Measurements from ENCODE around the gene CD68.

Gene CD68, protein sequence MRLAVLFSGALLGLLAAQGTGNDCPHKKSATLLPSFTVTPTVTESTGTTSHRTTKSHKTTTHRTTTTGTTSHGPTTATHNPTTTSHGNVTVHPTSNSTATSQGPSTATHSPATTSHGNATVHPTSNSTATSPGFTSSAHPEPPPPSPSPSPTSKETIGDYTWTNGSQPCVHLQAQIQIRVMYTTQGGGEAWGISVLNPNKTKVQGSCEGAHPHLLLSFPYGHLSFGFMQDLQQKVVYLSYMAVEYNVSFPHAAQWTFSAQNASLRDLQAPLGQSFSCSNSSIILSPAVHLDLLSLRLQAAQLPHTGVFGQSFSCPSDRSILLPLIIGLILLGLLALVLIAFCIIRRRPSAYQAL

DNA sequence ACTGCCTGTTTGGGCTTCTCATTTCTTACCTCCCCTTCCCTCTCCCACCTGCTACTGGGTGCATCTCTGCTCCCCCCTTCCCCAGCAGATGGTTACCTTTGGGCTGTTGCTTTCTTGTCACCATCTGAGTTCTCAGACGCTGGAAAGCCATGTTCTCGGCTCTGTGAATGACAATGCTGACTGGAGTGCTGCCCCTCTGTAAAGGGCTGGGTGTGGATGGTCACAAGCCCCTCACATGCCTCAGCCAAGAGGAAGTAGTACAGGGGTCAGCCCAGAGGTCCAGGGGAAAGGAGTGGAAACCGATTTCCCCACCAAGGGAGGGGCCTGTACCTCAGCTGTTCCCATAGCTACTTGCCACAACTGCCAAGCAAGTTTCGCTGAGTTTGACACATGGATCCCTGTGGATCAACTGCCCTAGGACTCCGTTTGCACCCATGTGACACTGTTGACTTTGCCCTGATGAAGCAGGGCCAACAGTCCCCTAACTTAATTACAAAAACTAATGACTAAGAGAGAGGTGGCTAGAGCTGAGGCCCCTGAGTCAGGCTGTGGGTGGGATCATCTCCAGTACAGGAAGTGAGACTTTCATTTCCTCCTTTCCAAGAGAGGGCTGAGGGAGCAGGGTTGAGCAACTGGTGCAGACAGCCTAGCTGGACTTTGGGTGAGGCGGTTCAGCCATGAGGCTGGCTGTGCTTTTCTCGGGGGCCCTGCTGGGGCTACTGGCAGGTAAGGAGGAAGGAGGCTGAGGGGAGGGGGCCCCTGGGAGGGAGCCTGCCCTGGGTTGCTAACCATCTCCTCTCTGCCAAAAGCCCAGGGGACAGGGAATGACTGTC, at the start of gene CD68:
TSS of gene CD68 (plus strand) at position 638 of the 833 bp plus-strand sequence. CDS start at position 678, 40 bp downstream.
- Histone ChIP-seq H3K9me3 (ENCODE audit: control insufficient read depth, low read length) (no peaks in the 10 kb centered on the region), H3K36me3 (ENCODE audit: control insufficient read depth, insufficient read depth, low read length, severe bottlenecking) (peaks cover 49% of the 10 kb centered on the region), H3K27me3 (replicated peaks; ENCODE audit: control insufficient read depth, insufficient read depth, low read length) (no peaks in the 10 kb centered on the region), H3K4me3 (ENCODE audit: low read length) (peak within 1 kb of the TSS; percentile 70), H3K4me1 (ENCODE audit: control insufficient read depth, insufficient read depth, low read length) (peaks cover 77% of the 10 kb centered on the region), H3K9ac (ENCODE audit: low read length) (peak within 1 kb of the TSS; percentile 86)
- peak; percentile 89 for DNase-seq (ENCODE audit: low read depth)

DNA sequence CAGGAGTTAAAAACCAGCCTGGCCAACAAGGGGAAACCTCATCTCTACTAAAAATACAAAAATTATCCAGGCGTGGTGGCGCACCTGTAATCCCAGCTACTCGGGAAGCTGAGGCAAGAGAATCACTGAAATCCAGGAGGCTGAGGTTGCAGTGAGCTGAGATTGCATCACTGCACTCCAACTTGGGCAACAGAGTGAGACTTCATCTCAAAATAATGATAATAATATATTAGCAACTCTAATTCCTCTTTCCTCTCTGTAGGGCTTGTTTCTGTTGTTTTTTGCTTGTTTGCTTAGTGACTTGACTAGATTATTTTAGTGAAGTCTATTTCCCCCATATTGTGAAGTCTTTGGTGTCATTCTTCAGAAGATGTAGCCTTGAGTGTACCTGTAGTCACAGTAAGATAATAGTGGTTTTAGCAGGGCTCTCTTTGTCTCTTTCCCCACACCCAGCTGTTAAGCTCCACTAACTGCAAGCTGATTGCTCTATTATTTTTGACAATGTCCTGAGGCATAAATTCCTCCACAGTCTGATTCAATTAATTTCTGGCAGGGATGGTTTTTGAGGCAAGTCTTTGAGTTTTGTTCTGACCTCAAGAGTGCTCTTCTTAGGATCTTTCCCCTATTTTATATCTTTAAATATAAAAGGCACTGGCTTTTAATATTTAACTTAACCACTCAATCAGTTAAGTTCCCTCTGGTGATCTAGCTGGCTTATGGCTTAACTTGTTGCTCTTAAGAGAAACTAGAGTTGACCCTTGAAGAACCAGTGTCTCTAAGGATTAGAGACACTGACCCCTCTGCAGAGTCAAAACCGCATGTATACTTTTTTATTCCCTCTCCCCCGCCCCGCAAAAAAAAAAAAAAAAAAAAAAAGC, 49.2 kb upstream of the CD68 start:
- Histone ChIP-seq H3K36me3 (ENCODE audit: control insufficient read depth, insufficient read depth, low read length, severe bottlenecking) (no peaks in the 10 kb centered on the region), H3K9ac (ENCODE audit: low read length) (no peak overlapping the region), H3K9me3 (ENCODE audit: control insufficient read depth, low read length) (peaks cover 25% of the 10 kb centered on the region), H3K27me3 (replicated peaks; ENCODE audit: control insufficient read depth, insufficient read depth, low read length) (no peaks in the 10 kb centered on the region), H3K4me1 (ENCODE audit: control insufficient read depth, insufficient read depth, low read length) (no peaks in the 10 kb centered on the region), H3K4me3 (ENCODE audit: low read length) (no peak overlapping the region)
- no peak for DNase-seq (ENCODE audit: low read depth)

DNA sequence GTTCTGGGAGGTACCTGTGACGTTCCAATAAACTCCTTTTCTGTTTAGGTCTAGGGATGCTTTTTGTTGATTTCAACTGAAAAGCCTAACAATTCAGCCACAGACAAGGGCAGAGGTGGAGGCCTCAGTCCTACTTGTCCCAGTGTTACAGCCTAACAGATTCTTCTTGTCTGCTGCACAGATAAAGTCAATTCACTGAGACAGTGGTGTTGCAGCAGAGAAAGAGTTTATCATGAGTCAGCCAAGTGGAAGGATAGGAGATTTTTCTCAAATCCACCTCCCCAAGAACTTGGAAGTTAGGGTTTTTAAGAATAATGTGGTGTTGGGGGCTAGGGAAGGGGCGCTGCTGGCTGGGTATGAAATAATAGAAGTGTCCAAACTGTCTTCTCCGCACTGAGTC, 41.4 kb upstream of the CD68 start:
- H3K4me1 ChIP-seq (ENCODE audit: control insufficient read depth, insufficient read depth, low read length): no peaks in the 10 kb centered on the region
- peaks cover 7% of the 10 kb centered on the region for H3K27me3 ChIP-seq (replicated peaks; ENCODE audit: control insufficient read depth, insufficient read depth, low read length)
- peaks cover 15% of the 10 kb centered on the region for H3K9me3 ChIP-seq (ENCODE audit: control insufficient read depth, low read length)
- H3K4me3 ChIP-seq (ENCODE audit: low read length): no peak overlapping the region
- H3K36me3 ChIP-seq (ENCODE audit: control insufficient read depth, insufficient read depth, low read length, severe bottlenecking): no peaks in the 10 kb centered on the region
- DNase-seq (ENCODE audit: low read depth): no peak
- no peak overlapping the region for H3K9ac ChIP-seq (ENCODE audit: low read length)

DNA sequence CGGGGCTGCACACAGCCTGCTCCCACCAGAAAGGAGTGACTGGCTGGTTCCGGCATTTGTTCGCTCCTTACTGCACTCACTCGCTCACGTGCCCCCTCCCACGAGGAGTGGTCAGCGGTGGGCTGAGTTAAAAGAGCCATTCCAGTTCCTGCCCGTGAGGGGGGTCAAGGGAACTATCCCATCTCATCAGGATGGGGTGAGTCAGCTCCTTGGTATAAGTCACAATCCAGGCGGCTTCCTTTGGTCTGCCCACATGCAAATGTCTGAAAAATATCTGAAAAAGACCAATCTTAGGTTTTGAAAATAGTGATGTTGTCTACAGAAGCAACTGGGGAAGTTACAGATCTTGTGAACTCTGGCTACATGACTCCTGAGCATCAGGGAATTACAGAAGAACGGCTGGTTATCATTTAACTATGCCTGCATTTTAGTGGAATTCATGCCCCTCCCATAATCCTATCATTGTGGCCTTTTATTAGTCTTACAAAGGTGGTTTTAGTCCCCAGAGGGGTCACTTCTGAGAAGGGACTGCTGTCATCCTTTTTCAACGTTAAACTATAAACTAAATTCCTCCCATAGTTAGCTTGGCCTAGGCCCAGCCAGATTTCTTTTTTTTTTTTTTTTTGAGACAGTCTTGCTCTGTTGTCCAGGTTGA, 40.4 kb upstream of the CD68 start:
- peaks cover 15% of the 10 kb centered on the region for H3K9me3 ChIP-seq (ENCODE audit: control insufficient read depth, low read length)
- no peak for DNase-seq (ENCODE audit: low read depth)
- no peak overlapping the region for H3K4me3 ChIP-seq (ENCODE audit: low read length)
- no peaks in the 10 kb centered on the region for H3K4me1 ChIP-seq (ENCODE audit: control insufficient read depth, insufficient read depth, low read length)
- H3K36me3 ChIP-seq (ENCODE audit: control insufficient read depth, insufficient read depth, low read length, severe bottlenecking): no peaks in the 10 kb centered on the region
- H3K27me3 ChIP-seq (replicated peaks; ENCODE audit: control insufficient read depth, insufficient read depth, low read length): peaks cover 15% of the 10 kb centered on the region
- no peak overlapping the region for H3K9ac ChIP-seq (ENCODE audit: low read length)

DNA sequence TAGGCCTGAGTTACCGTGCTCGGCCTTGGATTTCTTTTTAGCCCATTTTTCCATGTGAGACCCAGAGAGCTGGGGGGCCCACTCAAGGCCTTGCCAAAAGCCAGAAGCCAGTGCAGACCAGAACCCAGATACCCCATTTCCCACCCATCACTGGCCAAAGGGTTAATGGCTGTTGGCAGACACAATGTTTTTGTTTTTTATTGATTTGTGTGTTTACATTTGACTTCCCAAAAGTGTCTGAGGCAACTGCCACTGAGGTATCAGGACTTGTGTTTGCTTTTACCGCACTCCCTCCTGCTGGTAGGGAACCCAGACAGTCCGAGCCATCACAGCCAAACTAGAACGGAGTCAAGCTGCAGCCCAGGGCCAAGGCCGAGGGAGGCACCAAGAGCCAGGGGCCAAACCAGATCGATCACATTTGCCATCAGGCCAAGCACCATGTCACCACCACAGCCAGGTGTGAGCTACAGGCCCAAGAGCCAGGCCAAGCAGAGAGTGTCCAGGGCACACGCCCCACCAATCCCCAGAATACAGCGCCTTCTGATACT, 38.3 kb upstream of the CD68 start:
- H3K27me3 ChIP-seq (replicated peaks; ENCODE audit: control insufficient read depth, insufficient read depth, low read length): peaks cover 15% of the 10 kb centered on the region
- peaks cover 15% of the 10 kb centered on the region for H3K9me3 ChIP-seq (ENCODE audit: control insufficient read depth, low read length)
- no peaks in the 10 kb centered on the region for H3K36me3 ChIP-seq (ENCODE audit: control insufficient read depth, insufficient read depth, low read length, severe bottlenecking)
- H3K9ac ChIP-seq (ENCODE audit: low read length): no peak overlapping the region
- no peak overlapping the region for H3K4me3 ChIP-seq (ENCODE audit: low read length)
- H3K4me1 ChIP-seq (ENCODE audit: control insufficient read depth, insufficient read depth, low read length): peaks cover 3% of the 10 kb centered on the region
- DNase-seq (ENCODE audit: low read depth): no peak

DNA sequence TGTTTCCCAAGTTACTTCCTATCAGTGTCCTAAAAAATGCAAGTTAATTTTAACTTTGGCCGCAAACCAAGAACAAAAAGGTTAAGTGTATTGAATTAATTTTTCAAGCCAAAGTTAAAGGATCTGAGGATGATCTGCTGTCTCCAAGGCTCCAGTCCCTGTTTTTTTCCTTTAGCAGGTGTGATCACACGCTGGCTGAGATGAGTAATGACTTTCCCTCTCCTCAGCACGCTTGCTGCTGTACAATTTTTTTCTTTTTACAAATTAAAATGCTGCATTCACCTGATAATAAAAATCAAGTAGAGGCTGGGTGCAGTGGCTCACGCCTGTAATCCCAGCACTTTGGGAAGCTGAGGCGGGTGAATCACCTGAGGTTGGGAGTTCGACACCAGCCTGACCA, 34.5 kb upstream of the CD68 start:
- no peak for DNase-seq (ENCODE audit: low read depth)
- Histone ChIP-seq H3K4me3 (ENCODE audit: low read length) (no peak overlapping the region), H3K9me3 (ENCODE audit: control insufficient read depth, low read length) (no peaks in the 10 kb centered on the region), H3K36me3 (ENCODE audit: control insufficient read depth, insufficient read depth, low read length, severe bottlenecking) (no peaks in the 10 kb centered on the region), H3K9ac (ENCODE audit: low read length) (no peak overlapping the region), H3K27me3 (replicated peaks; ENCODE audit: control insufficient read depth, insufficient read depth, low read length) (peaks cover 15% of the 10 kb centered on the region), H3K4me1 (ENCODE audit: control insufficient read depth, insufficient read depth, low read length) (peaks cover 12% of the 10 kb centered on the region)

DNA sequence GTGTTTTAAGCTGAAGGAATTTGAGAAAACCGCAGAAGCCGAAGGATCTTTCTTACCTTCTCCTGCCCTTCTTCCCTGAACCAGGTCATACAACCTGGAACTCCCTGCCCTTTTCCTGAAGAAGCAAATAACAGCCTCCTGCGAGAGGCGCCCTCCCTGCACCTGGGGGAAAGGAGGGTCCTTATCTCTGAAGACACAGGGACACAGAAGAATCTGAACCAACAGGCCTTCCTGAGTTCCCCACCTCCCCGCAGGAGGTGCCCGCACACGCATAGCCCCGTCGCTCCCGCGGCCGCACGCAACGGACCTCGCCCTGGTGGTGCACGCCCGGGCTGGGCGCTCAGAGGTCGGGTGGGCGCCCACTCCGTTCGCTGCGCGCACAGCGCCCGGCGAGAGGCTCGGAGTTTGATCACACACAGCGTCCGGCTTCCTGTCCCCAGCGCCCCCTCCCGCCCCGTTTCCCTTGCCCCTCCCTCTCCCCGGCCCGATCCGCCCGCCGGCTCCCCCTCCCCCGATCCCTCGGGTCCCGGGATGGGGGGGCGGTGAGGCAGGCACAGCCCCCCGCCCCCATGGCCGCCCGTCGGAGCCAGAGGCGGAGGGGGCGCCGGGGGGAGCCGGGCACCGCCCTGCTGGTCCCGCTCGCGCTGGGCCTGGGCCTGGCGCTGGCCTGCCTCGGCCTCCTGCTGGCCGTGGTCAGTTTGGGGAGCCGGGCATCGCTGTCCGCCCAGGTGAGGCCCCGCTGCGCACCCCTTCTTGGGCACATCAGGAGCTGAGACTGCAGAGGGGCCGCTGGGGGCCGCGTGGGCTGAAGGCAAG, 30.6 kb upstream of the CD68 start, which contains the start of gene TNFSF12:
TSS of gene TNFSF12 (plus strand) at position 474 of the 816 bp plus-strand sequence. CDS start at position 570, 96 bp downstream.
- H3K9me3 ChIP-seq (ENCODE audit: control insufficient read depth, low read length): no peaks in the 10 kb centered on the region
- H3K4me1 ChIP-seq (ENCODE audit: control insufficient read depth, insufficient read depth, low read length): peaks cover 15% of the 10 kb centered on the region
- peaks cover 1% of the 10 kb centered on the region for H3K27me3 ChIP-seq (replicated peaks; ENCODE audit: control insufficient read depth, insufficient read depth, low read length)
- peak within 1 kb of the TSS; percentile 84 for H3K9ac ChIP-seq (ENCODE audit: low read length)
- peak within 1 kb of the TSS; percentile 80 for H3K4me3 ChIP-seq (ENCODE audit: low read length)
- peak; percentile 72 for DNase-seq (ENCODE audit: low read depth)
- H3K36me3 ChIP-seq (ENCODE audit: control insufficient read depth, insufficient read depth, low read length, severe bottlenecking): no peaks in the 10 kb centered on the region

DNA sequence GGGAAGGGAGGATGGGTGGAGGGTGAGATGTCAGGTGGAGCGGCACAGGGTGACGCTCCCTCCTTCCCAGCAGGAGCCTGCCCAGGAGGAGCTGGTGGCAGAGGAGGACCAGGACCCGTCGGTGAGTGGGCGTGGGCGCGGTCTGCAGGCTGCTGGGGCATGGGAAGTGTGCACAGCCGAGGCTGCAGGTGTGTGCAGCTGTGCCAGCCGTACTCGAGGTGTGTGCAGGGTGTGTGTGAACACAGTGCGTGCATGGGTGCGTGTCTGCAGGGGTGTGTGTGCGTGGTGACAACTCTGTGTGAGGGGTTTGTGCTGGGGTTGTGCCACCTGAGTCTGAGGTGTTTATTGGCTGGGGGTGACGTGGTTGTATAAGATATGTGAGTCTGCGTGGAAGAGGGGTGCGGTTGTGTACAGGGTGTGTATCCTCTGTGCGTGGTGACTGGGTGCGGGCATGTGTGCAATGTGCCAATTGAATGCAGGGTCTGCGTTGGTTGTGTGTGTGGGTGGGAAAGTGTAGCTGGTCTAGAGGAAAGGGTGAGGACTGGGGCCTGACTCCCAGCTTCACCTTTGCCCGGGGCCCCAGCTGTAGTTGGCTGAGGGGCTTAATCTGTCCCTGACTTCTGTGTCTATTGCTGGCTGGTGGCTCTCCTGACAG, 29.9 kb upstream of the CD68 start:
- Histone ChIP-seq H3K4me3 (ENCODE audit: low read length) (peak overlapping the region; percentile 80), H3K36me3 (ENCODE audit: control insufficient read depth, insufficient read depth, low read length, severe bottlenecking) (no peaks in the 10 kb centered on the region), H3K27me3 (replicated peaks; ENCODE audit: control insufficient read depth, insufficient read depth, low read length) (no peaks in the 10 kb centered on the region), H3K9ac (ENCODE audit: low read length) (peak overlapping the region; percentile 84), H3K4me1 (ENCODE audit: control insufficient read depth, insufficient read depth, low read length) (peaks cover 15% of the 10 kb centered on the region), H3K9me3 (ENCODE audit: control insufficient read depth, low read length) (no peaks in the 10 kb centered on the region)
- DNase-seq (ENCODE audit: low read depth): no peak

DNA sequence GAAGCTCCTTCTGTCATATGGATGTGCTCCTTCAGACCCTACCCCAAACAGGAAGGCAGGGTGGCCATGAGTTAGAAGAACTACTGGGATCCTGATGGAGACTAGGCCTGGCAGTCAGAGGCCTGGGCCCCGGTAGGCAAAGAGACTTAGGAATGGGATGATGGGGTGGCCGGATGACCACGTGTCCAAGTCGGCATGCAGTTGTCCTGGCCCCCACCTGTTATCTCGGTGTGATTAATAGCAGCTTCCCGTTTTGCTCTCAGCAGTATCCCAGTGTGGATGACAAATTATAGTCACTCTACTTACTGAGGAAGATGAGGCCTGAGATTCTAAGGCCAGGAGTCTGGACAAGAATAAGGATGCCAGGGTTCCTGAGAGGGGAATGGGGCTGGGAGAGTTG, 29.1 kb upstream of the CD68 start:
- Histone ChIP-seq H3K36me3 (ENCODE audit: control insufficient read depth, insufficient read depth, low read length, severe bottlenecking) (no peaks in the 10 kb centered on the region), H3K27me3 (replicated peaks; ENCODE audit: control insufficient read depth, insufficient read depth, low read length) (no peaks in the 10 kb centered on the region), H3K9ac (ENCODE audit: low read length) (no peak overlapping the region), H3K4me3 (ENCODE audit: low read length) (no peak overlapping the region), H3K4me1 (ENCODE audit: control insufficient read depth, insufficient read depth, low read length) (peaks cover 11% of the 10 kb centered on the region), H3K9me3 (ENCODE audit: control insufficient read depth, low read length) (no peaks in the 10 kb centered on the region)
- DNase-seq (ENCODE audit: low read depth): no peak
